Measurements from ENCODE around the gene PAIP2B. TPM values are rescaled to one million over a fixed set of nuclear protein-coding genes. Genes with fewer than 3 reads are reported as not detected.

Gene PAIP2B
- total and polyA plus RNA-seq, 2 of the 13 experiments (the other 11 are each of a cell fraction or from before 2014, with no cell fraction given): 0.16 to 0.29 TPM

DNA sequence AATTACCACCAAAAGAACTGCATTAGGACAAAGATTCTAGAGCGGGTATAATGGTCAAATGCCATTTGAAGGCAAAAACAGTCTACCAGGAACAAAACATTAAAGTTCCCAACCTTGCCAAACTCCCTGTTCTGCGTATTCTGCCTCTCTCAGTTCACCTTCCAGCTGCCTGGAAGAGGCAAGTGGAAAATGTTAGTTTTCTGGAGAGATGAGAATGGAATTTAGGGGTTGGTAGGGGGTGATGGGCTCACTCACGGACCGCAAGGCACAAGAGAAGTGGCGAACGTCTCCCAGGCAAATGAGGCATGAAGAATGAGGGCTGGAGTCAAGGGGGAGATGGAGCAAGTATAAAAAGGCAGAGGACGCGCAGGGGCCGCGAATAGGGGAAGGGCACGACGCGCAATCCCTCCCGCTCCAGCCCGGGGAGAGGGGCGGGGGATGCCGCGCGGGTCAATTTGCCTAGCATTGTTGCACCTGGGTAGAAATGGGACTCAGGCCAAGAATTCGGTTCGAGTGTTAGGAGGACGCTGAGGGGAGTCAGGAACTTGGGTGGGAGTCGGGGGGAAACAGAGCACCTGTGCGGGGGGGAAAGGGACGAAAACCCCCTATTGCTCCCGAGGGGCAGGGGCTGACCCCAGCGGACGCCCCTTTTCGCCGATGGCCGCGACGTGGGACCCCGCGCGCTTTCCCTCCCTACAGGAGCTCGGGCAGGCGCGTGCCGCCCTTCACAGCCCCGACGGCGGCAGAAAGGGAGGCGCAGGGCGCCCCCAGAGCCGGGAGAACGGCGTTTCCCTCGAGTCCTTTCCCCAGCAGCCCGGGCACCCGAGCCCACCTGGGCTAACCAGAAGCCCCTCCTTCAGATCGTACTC is 573 bp downstream of the PAIP2B start (continued):
- TF ChIP-seq, protein P1, sequence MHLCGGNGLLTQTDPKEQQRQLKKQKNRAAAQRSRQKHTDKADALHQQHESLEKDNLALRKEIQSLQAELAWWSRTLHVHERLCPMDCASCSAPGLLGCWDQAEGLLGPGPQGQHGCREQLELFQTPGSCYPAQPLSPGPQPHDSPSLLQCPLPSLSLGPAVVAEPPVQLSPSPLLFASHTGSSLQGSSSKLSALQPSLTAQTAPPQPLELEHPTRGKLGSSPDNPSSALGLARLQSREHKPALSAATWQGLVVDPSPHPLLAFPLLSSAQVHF (CRISPR knock-in tag; IDR thresholded peaks at IDR 0.05): no peak
- TF ChIP-seq NPAS2 (CRISPR knock-in tag; IDR thresholded peaks at IDR 0.05; ENCODE audit: borderline replicate concordance) (no peak), ZNF781 (CRISPR knock-in tag; IDR thresholded peaks at IDR 0.05; ENCODE audit: borderline replicate concordance, not compliant biosample characterization) (no peak), ZKSCAN8 (CRISPR knock-in tag; IDR thresholded peaks at IDR 0.05; ENCODE audit: borderline replicate concordance) (no peak), IRF2 (CRISPR knock-in tag; IDR thresholded peaks at IDR 0.05) (no peak), ZNF768 (CRISPR knock-in tag; IDR thresholded peaks at IDR 0.05) (0 out of 2 replicates have a peak, but pooled peaks have one; percentile 27), NFKB2 (CRISPR knock-in tag; IDR thresholded peaks at IDR 0.05; ENCODE audit: borderline replicate concordance) (no peak), MTA1 (CRISPR knock-in tag; IDR thresholded peaks at IDR 0.05; ENCODE audit: borderline replicate concordance) (peak; percentile 20; the same call in 1 of the 2 replicates), ZNF577 (CRISPR knock-in tag; IDR thresholded peaks at IDR 0.05; ENCODE audit: borderline replicate concordance, low read depth) (no peak), ZNF143 (CRISPR knock-in tag; IDR thresholded peaks at IDR 0.05) (no peak), ZNF225 (CRISPR knock-in tag; IDR thresholded peaks at IDR 0.05) (no peak), ZBTB8A (CRISPR knock-in tag; IDR thresholded peaks at IDR 0.05; ENCODE audit: borderline replicate concordance, low read depth) (0 out of 2 replicates have a peak, but pooled peaks have one; percentile 23)
- TF ChIP-seq, protein P2, sequence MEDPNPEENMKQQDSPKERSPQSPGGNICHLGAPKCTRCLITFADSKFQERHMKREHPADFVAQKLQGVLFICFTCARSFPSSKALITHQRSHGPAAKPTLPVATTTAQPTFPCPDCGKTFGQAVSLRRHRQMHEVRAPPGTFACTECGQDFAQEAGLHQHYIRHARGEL (CRISPR knock-in tag; IDR thresholded peaks at IDR 0.05): no peak
- TF ChIP-seq, protein P3, sequence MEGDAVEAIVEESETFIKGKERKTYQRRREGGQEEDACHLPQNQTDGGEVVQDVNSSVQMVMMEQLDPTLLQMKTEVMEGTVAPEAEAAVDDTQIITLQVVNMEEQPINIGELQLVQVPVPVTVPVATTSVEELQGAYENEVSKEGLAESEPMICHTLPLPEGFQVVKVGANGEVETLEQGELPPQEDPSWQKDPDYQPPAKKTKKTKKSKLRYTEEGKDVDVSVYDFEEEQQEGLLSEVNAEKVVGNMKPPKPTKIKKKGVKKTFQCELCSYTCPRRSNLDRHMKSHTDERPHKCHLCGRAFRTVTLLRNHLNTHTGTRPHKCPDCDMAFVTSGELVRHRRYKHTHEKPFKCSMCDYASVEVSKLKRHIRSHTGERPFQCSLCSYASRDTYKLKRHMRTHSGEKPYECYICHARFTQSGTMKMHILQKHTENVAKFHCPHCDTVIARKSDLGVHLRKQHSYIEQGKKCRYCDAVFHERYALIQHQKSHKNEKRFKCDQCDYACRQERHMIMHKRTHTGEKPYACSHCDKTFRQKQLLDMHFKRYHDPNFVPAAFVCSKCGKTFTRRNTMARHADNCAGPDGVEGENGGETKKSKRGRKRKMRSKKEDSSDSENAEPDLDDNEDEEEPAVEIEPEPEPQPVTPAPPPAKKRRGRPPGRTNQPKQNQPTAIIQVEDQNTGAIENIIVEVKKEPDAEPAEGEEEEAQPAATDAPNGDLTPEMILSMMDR (CRISPR knock-in tag; IDR thresholded peaks at IDR 0.05): peak; percentile 16; the same call in 1 of the 2 replicates
- TF ChIP-seq, protein P4, sequence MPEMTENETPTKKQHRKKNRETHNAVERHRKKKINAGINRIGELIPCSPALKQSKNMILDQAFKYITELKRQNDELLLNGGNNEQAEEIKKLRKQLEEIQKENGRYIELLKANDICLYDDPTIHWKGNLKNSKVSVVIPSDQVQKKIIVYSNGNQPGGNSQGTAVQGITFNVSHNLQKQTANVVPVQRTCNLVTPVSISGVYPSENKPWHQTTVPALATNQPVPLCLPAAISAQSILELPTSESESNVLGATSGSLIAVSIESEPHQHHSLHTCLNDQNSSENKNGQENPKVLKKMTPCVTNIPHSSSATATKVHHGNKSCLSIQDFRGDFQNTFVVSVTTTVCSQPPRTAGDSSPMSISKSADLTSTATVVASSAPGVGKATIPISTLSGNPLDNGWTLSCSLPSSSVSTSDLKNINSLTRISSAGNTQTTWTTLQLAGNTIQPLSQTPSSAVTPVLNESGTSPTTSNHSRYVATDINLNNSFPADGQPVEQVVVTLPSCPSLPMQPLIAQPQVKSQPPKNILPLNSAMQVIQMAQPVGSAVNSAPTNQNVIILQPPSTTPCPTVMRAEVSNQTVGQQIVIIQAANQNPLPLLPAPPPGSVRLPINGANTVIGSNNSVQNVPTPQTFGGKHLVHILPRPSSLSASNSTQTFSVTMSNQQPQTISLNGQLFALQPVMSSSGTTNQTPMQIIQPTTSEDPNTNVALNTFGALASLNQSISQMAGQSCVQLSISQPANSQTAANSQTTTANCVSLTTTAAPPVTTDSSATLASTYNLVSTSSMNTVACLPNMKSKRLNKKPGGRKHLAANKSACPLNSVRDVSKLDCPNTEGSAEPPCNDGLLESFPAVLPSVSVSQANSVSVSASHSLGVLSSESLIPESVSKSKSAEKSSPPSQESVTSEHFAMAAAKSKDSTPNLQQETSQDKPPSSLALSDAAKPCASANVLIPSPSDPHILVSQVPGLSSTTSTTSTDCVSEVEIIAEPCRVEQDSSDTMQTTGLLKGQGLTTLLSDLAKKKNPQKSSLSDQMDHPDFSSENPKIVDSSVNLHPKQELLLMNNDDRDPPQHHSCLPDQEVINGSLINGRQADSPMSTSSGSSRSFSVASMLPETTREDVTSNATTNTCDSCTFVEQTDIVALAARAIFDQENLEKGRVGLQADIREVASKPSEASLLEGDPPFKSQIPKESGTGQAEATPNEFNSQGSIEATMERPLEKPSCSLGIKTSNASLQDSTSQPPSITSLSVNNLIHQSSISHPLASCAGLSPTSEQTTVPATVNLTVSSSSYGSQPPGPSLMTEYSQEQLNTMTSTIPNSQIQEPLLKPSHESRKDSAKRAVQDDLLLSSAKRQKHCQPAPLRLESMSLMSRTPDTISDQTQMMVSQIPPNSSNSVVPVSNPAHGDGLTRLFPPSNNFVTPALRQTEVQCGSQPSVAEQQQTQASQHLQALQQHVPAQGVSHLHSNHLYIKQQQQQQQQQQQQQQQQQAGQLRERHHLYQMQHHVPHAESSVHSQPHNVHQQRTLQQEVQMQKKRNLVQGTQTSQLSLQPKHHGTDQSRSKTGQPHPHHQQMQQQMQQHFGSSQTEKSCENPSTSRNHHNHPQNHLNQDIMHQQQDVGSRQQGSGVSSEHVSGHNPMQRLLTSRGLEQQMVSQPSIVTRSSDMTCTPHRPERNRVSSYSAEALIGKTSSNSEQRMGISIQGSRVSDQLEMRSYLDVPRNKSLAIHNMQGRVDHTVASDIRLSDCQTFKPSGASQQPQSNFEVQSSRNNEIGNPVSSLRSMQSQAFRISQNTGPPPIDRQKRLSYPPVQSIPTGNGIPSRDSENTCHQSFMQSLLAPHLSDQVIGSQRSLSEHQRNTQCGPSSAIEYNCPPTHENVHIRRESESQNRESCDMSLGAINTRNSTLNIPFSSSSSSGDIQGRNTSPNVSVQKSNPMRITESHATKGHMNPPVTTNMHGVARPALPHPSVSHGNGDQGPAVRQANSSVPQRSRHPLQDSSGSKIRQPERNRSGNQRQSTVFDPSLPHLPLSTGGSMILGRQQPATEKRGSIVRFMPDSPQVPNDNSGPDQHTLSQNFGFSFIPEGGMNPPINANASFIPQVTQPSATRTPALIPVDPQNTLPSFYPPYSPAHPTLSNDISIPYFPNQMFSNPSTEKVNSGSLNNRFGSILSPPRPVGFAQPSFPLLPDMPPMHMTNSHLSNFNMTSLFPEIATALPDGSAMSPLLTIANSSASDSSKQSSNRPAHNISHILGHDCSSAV (CRISPR knock-in tag; IDR thresholded peaks at IDR 0.05; ENCODE audit: borderline replicate concordance): no peak
- TF ChIP-seq, protein P5, sequence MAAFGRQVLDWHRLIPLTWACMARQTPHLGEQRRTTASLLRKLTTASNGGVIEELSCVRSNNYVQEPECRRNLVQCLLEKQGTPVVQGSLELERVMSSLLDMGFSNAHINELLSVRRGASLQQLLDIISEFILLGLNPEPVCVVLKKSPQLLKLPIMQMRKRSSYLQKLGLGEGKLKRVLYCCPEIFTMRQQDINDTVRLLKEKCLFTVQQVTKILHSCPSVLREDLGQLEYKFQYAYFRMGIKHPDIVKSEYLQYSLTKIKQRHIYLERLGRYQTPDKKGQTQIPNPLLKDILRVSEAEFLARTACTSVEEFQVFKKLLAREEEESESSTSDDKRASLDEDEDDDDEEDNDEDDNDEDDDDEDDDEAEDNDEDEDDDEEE (CRISPR knock-in tag; IDR thresholded peaks at IDR 0.05): 0 out of 2 replicates have a peak, but pooled peaks have one; percentile 21
